ENCODE results near the gene RSAD1.

DNA sequence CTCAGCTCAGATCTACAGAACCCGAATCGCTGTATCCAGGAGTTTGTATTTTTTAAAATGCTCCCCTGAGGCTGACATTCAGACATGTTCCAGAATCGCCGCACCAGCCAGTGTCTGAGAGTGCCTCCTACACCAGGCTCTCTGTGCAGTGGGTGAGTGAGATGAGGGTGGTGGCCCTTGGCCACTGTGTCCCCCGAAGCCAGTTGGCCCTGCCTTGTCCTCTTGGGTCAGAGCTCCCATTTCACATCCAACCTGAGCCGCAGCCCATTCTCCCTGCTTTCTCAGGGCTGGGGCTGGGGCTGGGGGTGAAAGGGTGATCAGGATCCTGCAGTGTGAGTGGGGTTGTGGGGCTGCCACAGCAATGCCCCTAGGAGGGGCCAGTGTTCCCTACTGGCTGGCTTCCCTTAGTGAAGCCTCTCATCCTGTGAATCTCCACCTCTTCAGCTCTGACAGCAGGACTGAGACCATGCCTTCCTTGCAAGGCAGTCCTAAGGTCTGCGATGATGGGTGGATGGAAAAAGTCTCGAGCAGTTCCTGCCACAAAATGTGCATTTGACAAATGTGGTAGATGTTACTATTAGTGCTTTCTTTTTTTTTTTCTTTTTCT is 16.7 kb downstream of the RSAD1 start:
- TF ChIP-seq CTCF (IDR thresholded peaks at IDR 0.05) (no peak), POLR2A (IDR thresholded peaks at IDR 0.05) (no peak)

Measured in body of pancreas (tissue), 4 donors.